ENCODE measurements around the gene GPA33.

The GPA33 gene

GRCh38 chr1:167090314-167090942, at the start of gene GPA33:
Gene GPA33 (minus strand): TSS chr1:167090377. CDS start chr1:167090287, 90 bp downstream.
- in situ Hi-C loops (cut with MboI; ENCODE audit: low sequenced_read_pairs), result loop anchor here (25.0 kb wide), 1 partner anchor 597 kb away; no protein-coding TSS in a partner anchor

- in situ Hi-C loops (cut with MboI; ENCODE audit: low sequenced_read_pairs), result no loop called here
Observed at GRCh38 chr1:167138703-167139102, 48.5 kb upstream of the GPA33 start.

GRCh38 chr1:167137793-167138510, 47.8 kb upstream of the GPA33 start:
- in situ Hi-C loops (cut with MboI; ENCODE audit: low sequenced_read_pairs), result no loop called here

GRCh38 chr1:167137332-167137781, 47.2 kb upstream of the GPA33 start:
- in situ Hi-C loops (cut with MboI; ENCODE audit: low sequenced_read_pairs), result no loop called here

- in situ Hi-C loops (cut with MboI; ENCODE audit: low sequenced_read_pairs), result no loop called here
Observed at GRCh38 chr1:167136806-167137205, 46.6 kb upstream of the GPA33 start.

- in situ Hi-C loops (cut with MboI; ENCODE audit: low sequenced_read_pairs), result no loop called here
Observed at GRCh38 chr1:167136191-167136614, 46.0 kb upstream of the GPA33 start.

GRCh38 chr1:167135281-167135840, 45.2 kb upstream of the GPA33 start:
- in situ Hi-C loops (cut with MboI; ENCODE audit: low sequenced_read_pairs), result no loop called here

- in situ Hi-C loops (cut with MboI; ENCODE audit: low sequenced_read_pairs), result no loop called here
Observed at GRCh38 chr1:167132301-167133010, 42.3 kb upstream of the GPA33 start.

GRCh38 chr1:167130829-167131510, 40.8 kb upstream of the GPA33 start:
- in situ Hi-C loops (cut with MboI; ENCODE audit: low sequenced_read_pairs), result no loop called here

GRCh38 chr1:167128261-167129227, 38.4 kb upstream of the GPA33 start:
- in situ Hi-C loops (cut with MboI; ENCODE audit: low sequenced_read_pairs), result no loop called here

GRCh38 chr1:167127661-167128060, 37.5 kb upstream of the GPA33 start:
- in situ Hi-C loops (cut with MboI; ENCODE audit: low sequenced_read_pairs), result no loop called here

GRCh38 chr1:167127236-167127635, 37.1 kb upstream of the GPA33 start:
- in situ Hi-C loops (cut with MboI; ENCODE audit: low sequenced_read_pairs), result no loop called here

- in situ Hi-C loops (cut with MboI; ENCODE audit: low sequenced_read_pairs), result no loop called here
Observed at GRCh38 chr1:167126811-167127210, 36.6 kb upstream of the GPA33 start.

- in situ Hi-C loops (cut with MboI; ENCODE audit: low sequenced_read_pairs), result no loop called here
Observed at GRCh38 chr1:167126317-167126716, 36.1 kb upstream of the GPA33 start.

GRCh38 chr1:167122568-167122967, 32.4 kb upstream of the GPA33 start:
- in situ Hi-C loops (cut with MboI; ENCODE audit: low sequenced_read_pairs), result no loop called here

- in situ Hi-C loops (cut with MboI; ENCODE audit: low sequenced_read_pairs), result no loop called here
Observed at GRCh38 chr1:167122121-167122480, 31.9 kb upstream of the GPA33 start.

- in situ Hi-C loops (cut with MboI; ENCODE audit: low sequenced_read_pairs), result no loop called here
Observed at GRCh38 chr1:167121375-167122120, 31.4 kb upstream of the GPA33 start.

- in situ Hi-C loops (cut with MboI; ENCODE audit: low sequenced_read_pairs), result no loop called here
Observed at GRCh38 chr1:167120899-167121298, 30.7 kb upstream of the GPA33 start.

GRCh38 chr1:167119696-167120095, 29.5 kb upstream of the GPA33 start:
- in situ Hi-C loops (cut with MboI; ENCODE audit: low sequenced_read_pairs), result no loop called here

All from HL-60/S4 treated with phorbol 12-myristate 13-acetate at 8.2 ng/mL for 4 days and 3 days (cell line).